GM18873 (cell line): Measurements from ENCODE around the gene CDK5.
"Not testable (repeated sequence)": the region's sequence is repeated elsewhere in the genome, so short reads cannot be mapped to it uniquely, and the experiment has no call there.

Experiments
- ATAC-seq: cut with Tn5 transposase; IDR thresholded peaks from one replicate; pipeline ENCODE4 v1.9.1; 2021; ENCODE audit warnings: mild to moderate bottlenecking, moderate library complexity, moderate number of reproducible peaks; ENCODE audit not compliant: unreplicated experiment, low FRiP score

CDK5 gene

DNA sequence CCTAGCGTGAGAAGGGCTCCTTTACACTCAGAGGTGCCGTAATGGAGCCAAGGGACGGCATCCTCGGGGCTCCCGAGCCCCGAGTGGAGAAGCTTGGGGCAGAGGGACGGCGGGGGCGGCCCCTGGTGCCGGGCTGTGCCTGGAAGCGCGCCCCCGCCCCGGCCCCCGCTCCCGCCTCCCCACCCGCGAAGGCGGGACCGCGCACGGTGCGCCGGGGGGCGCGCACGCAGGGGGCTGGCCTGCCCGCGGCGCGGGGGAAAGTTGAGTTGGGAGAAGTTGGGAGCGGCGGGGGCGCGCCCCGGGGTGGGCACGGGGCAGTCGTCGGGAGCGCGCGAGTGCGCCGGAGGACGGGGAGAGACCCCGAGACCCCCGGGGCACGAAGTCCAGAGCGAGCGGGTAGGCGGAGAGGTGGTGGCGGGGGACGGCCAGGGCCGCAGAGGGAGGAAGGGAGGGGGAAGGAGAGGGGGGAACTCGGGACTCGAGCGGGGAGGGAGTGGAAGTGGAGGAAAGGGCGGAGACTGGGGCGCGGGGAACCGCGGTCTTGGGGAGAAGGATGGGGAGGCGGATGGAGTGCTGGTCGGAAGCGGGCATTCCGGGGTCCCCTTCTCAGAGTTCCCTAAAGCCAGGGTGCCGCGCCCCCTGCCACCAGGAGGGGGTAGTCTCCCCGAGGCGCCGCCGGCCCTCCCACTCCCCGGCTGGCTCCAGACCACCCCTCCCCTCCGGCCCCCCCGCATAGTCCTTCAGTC lies 1.8 kb upstream of the CDK5 start, which contains the start of gene SLC4A2:
TSS of gene SLC4A2 (plus strand) at position 223 of the 746 bp plus-strand sequence. CDS start 2,399 bp downstream, outside the sequence.
- ATAC-seq: no peak

DNA sequence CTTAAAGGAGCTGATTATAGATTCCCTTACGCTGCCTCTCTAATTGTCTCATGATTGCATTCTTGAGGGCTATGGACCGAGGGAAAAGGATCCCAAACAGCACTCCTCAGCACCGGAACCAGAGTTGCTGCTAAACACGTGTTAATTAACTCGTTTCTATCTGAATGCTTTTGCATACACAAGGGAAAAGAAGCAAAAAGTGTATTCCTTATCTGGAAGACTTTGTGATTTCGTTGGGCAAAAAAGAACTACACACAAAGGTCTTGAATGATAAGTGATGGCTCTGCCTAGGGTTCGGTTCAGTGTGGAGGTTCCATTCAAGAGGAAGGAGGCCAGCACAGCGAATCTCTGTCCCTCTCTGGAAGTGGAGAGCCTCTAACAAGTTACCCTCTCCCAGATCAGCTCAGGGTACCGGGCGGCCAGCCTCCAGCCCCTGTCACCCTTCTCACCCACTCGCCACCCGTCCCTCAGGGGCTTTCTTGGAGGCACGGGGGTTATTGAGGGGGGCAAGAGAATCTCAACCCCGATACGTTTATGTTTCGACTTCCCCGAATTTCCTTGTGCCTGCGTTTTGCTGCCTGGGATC lies 1.2 kb upstream of the CDK5 start:
- ATAC-seq: no peak

DNA sequence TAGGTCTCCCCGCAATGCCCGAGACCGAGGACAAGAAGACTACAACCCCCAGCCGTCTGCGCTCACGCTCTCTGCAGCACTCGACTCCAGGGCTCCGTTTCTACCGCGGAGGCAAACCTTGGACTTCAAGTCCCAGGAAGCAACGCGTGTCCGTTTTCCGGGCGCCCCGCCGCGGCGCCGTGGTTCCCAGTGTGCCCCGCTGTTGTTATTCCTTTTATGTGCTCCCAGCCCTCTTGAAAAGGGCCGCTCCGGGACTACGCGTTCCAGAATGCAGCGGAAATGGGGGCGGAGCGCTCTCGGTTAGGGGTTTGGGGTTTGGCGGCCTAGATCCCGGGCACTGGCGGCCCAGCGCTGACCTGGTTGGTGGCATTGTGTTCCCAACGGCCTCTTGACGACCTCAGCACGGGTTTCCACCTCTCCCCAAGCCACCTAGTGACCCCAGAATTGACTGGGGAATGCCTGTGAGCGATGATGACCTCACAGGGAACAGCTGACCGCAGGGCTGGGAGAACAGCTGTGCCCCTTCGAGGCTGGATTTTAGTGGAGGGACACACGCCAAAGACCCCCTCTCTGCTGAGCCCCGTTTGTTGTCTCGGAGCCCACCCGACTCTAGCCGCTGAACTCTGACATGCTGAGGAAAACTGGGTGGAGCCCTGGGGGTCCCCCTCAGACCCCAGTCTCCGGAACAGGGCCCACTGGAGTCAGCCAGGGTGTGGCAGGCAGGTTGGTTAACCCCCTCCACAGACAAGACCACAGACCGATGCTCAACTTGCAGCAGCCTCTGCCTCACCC lies 488 bp upstream of the CDK5 start:
- peak; percentile 82 for ATAC-seq

DNA sequence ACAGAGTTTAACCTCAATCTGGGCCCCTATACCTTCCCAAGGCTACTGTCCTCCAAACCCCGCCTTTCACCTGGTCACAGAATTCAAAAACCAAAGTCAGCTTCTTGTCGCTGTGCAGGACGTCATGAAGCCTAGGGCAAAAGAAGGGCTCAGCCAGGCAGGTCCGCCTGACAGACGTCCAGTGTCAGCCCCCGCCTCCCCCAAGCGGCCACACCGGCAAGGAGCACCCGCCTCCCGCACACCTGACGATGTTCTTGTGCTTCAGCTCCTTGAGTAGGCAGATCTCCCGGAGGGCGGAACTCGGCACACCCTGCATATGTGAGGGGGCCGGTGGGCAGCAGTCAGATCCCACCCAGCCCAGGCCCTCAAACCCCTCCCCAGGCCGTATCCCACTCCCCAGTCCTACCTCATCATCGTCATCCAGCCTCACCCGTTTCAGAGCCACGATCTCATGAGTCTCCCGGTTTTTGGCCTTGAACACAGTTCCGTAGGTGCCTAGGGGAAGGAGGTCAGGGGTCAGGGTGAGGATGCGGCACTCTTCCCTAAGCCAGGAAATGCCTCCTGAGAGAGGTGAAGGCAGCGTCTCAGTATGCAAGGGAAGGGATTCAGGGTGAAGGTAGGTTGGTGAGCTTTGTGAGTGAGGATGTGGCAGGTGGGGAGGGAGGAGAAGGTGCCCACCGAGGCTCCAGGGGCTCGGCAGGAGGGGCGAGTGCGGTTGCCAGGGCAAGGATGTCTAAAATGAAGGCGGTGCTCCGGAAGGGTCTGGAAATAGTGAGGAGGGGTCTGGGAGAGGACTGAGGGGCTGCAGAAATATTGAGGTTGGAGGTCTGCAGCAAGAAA lies 811 bp downstream of the CDK5 start:
- ATAC-seq: no peak

DNA sequence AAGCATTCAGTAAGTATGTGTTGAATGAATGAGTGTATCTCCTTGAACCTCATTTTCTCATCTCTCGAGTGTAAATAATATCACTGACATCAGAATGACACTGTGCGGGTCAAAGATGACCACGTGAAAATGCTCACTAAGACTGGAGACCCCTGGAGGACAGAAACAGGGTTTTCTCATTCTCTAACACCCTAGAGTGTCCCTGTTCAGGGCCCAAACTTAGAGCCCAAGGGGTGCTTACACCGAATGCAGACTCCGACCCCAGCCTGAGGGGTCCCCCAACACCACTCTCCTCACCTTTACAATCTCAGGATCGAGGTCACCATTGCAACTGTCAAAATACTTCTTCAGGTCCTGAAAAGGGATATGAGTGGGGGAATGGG lies 1.4 kb downstream of the CDK5 start:
- ATAC-seq: no peak

DNA sequence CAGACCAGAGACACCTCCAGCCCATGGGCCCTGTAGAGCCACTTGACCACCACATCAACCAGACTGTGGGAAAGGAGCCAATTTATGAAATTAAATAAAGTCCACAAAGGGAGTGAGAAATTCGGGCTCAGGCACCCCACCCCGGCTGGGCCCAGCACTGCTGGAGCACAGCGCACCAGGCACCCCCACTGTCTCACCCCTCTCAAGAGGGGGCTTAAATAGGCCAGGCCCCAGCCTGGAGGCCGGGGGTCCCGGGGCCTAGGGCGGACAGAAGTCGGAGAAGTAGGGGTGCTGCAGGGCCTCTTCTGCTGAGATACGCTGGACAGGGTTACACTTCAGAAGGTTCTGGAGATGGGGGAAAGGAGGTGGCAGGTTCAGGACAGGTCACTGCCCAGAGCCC lies 3.9 kb downstream of the CDK5 start:
- no peak for ATAC-seq

DNA sequence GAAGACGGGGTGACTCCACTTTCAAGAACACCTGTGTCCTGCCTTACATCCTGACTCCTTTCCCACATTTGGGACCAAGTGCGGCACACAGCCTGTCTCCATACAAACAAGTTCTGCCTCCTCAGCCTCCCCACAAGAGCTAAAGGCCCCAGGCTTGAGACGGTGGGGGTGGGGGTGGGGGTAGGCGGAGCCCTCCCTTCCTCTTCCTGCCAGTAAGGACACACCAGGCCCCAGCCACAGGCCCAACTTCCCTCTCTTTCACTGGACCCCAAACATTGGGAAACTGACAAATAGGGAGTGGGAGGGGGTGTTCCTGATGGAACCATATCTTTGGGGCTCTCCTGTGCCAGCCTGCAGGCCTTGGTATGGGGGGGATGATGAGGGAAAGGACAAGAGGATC lies 4.6 kb downstream of the CDK5 start:
- ATAC-seq: no peak

DNA sequence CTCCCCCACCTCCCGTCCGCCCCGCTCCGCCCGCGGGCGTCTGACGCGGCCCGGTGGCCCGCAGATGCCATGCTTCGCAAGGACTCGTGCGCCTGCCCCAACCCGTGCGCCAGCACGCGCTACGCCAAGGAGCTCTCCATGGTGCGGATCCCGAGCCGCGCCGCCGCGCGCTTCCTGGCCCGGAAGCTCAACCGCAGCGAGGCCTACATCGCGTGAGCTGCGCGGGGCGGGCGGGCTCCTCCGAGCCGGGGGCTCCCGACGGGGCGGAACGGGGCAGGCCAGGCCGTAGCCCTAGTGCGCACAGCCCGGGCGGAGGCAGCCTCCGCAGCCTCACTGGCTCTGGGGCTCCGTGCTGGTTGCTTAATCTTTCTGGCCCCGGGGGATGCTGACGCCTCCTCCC lies 6.6 kb downstream of the CDK5 start:
- ATAC-seq: no peak

DNA sequence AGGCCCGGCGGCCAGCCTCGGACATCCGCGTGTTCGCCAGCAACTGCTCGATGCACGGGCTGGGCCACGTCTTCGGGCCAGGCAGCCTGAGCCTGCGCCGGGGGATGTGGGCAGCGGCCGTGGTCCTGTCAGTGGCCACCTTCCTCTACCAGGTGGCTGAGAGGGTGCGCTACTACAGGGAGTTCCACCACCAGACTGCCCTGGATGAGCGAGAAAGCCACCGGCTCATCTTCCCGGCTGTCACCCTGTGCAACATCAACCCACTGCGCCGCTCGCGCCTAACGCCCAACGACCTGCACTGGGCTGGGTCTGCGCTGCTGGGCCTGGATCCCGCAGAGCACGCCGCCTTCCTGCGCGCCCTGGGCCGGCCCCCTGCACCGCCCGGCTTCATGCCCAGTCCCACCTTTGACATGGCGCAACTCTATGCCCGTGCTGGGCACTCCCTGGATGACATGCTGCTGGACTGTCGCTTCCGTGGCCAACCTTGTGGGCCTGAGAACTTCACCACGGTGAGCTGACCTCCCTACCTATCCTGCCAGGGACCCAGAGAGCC lies 8.7 kb downstream of the CDK5 start:
- no peak for ATAC-seq

DNA sequence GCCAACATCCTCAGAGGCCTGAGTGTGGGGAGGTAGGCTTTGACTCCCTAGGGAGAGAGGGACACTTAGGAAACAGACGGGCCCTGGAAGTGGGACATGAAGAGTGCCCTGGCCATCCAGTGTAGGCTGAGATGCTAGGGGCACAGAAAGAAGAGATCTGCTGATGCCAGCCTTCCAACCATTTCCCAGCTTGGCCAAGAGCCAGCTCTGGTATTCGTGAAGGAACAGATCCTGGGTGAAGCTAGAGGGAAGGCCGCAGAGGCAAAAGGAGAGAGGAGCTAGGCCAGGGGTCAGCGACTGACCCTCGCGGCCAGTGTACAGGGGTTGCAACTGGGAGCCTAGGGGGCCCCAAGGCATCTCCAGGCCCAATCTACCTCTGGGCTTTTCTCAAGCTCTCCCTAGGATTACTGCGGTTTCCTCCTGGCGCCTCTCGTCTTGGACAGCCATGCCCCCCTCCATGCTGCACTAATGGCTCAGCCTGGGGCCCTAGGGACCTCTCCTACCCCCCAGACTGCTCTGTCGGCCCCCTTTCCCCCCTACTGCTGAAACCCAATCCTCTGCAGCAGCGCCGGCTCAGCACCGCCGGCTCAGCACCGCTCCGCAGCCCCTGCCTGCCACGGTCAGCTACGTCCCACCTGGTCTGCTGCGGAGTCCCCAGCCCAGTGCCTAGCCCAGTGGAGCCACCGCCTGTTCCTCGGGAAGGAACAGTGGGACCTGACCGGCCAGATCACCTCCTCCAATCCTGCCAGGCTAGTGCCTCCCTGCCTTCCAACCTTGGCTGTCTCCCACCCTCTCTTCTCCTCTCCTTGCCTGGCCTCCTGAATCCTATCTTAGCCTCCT lies 9.5 kb downstream of the CDK5 start, which contains the start of gene ASIC3:
TSS of gene ASIC3 (plus strand) at position 556 of the 840 bp plus-strand sequence. CDS start 355 bp downstream, outside the sequence.
- no peak for ATAC-seq

DNA sequence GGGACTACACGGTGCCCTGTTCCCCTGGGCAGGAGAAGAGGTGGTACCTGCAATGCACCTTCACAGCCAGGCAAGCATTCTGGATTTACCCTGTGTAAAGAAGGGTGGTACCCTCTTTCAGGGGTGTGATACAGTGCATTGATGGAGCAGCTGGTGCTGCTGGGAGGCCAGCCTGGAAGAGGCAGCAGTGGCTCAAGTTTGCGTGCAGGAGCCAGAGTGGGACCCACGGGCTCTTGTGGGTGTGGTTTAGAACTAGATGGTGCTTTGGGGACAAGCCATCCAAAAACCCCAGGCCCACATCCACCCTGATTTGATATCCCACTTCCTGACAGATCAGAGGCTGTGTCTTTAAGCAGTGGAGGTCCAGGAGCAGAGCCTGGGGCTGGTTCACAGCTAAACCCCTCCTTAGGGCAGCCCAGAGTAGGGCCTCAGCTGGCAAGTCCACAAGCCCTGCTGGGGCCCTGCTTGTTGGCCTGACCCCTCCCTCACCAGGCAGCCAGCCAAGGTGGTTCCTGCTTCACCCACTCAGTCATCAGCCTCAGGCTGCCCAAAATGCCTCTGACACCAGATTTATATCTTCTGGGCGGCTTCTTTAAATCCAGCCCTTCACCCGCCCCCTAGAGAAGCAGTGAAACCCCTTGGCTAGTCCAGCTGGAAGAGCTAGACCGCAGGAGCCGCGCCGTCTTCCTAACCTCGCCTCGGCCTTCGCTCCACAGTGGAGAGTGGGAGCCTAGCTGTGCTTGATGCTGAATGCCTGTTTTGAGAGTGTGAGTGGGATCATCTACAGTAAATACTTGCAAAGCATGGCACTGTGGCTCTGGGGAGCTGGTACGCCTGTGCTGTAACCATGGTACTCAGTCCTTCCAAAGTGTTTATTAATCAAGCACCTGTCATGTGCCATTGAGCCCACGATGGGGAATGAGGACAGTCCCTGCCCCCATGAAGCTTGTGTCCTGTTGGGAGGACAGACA lies 10.8 kb downstream of the CDK5 start:
- no peak for ATAC-seq

DNA sequence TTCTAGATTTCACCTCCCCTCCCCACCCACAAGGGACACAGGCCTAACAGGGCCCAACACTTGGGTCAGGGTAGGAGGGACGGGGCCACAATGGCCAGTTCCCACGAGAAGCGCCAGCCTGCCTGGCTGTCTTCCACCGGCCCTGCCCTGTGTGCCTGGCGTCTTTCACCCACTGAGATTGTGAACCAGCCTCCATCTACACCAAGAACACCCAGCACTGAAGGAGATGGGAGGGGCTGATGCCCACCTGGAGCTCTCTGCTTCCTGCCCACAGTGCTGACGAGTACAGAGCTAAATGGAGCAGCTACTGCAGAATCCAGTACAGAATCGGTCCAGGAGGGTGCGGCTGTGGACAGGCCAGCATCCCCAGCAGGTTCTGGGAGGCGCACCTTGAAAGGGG lies 11.7 kb downstream of the CDK5 start:
- ATAC-seq: no peak

DNA sequence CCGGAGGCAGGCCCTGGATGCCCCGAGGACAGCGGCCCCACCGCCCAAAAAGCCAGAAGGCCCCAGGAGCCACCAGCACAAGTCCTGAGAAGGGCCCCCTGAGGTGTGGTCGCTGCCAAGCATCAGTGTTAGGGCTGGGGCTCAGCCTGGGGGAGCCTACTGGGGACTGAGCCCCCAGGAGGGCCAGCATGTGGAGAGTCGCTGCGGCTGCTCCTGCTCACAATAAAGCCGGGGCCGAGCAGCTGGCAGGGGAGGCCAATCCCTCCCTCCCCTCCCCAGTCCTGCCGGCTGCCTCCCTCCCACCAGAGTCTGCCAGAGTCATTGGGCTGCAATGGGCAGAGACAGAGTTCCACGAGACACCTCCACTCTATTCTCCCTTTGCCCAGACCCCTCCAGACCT lies 12.4 kb downstream of the CDK5 start:
- ATAC-seq: no peak

DNA sequence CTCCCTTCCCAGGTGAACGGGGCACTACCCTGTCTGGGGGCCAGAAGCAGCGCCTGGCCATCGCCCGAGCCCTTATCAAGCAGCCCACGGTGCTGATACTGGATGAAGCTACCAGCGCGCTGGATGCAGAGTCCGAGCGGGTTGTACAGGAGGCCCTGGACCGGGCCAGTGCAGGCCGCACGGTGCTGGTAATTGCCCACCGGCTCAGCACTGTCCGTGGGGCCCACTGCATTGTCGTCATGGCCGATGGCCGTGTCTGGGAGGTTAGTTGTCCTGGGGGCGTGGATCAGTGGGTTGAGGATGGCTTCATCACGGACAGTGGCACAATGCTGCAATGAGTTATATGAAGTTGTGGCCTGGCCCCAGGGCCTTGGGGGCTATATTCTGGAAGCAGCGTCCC lies 13.7 kb downstream of the CDK5 start:
- no peak for ATAC-seq

DNA sequence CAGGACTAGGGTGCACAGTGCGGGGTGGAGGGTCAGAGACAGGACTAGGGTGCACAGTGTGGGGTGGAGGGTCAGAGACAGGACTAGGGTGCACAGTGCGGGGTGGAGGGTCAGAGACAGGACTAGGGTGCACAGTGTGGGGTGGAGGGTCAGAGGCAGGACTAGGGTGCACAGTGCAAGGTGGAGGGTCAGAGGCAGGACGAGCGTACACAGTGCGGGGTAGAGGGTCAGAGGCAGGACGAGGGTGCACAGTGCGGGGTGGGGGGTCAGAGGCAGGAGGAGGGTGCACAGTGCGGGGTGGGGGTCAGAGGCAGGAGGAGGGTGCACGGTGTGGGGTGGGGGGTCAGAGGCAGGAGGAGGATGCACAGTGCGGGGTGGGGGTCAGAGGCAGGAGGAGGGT lies 14.2 kb downstream of the CDK5 start:
- not testable (repeated sequence) for ATAC-seq

DNA sequence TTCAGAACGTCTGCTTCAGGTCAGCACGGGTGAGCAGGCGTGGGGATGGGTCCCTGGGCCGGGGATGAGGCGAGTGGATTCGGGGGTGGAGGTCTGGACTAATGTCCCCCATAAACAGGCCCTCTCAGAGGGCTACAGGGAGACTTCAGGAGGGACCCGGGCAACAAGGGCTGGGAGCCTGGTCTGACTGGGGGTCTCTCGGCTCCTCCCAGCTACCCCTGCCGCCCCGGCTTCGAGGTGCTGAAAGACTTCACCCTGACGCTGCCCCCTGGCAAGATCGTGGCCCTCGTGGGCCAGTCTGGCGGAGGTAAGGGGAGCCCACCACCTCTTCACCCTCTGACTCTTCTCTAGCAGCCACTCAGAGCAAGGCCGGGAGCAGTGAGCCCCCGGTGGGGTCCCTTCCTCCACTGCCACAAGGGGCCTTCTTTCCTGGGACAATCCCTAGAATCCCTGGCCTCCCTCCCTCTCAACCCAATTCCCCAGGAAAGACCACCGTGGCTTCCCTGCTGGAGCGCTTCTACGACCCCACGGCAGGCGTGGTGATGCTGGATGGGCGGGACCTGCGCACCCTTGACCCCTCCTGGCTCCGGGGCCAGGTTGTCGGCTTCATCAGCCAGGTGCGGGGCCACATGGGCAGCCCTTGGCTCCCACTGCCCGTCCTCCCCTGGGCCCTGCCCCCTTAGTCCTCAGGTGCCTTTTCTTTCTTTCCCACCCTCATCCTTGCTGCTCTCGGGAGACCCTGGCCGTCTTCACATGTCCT lies 16.9 kb downstream of the CDK5 start:
- no peak for ATAC-seq

DNA sequence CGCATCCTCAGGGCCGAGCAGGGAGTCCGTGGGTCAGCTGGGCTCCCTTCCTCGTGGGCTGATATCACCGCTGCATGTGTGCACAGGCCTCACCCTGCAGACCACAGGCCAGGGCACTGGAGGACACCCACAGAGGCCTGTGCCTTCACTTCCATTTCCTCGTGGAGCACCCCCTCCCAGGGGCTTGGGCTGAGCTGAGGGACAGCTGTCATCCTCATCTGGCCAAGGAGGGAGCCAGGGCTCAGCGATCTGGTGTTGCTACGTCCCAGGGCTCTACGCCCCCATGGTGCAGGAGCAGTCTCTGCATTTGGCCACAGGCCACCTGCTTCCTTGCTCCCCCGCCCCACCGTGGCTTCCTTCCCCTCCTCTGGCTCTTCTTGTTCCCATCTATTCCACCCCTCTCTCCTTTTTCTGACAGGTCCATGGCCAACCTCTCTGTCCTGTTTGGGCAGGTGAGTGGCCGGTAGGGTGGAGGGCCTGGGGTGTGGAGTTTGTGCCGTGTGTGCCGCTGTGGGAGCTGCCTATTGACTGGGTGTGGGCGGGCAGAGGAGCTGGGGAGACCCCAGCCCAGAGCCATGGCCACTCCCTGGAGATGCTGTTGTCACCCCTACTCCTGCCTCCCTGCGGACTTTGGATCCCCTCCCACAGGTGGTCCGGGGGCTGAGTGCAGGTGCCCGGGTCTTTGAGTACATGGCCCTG lies 17.7 kb downstream of the CDK5 start:
- ATAC-seq: no peak
